ENCODE data around the gene NPAS3. TPM values are rescaled to one million over a fixed set of nuclear protein-coding genes. Genes with fewer than 3 reads are reported as not detected.

NPAS3 gene
- total RNA-seq, 1 donor from 2014 or later: 4.9 TPM

- intact Hi-C loops (cut with DNase I): no loop called here
- no peak for DNase-seq (ENCODE audit: low spot score)
Measured at GRCh38 chr14:33126433-33126832, 187.8 kb downstream of the NPAS3 start.

- intact Hi-C loops (cut with DNase I): no loop called here
- no peak for DNase-seq (ENCODE audit: low spot score)
Measured at GRCh38 chr14:33127531-33127930, 188.9 kb downstream of the NPAS3 start.

- intact Hi-C loops (cut with DNase I): no loop called here
- DNase-seq (ENCODE audit: low spot score): no peak
Measured at GRCh38 chr14:33131801-33132200, 193.1 kb downstream of the NPAS3 start.

- DNase-seq (ENCODE audit: low spot score): no peak
- intact Hi-C loops (cut with DNase I): no loop called here
Measured at GRCh38 chr14:33134162-33134561, 195.5 kb downstream of the NPAS3 start.

- intact Hi-C loops (cut with DNase I): no loop called here
- DNase-seq (ENCODE audit: low spot score): no peak
Measured at GRCh38 chr14:33134975-33135374, 196.3 kb downstream of the NPAS3 start.

GRCh38 chr14:33150666-33151428, 212.2 kb downstream of the NPAS3 start:
- DNase-seq (ENCODE audit: low spot score): no peak
- intact Hi-C loops (cut with DNase I): no loop called here

GRCh38 chr14:33163109-33163508, 224.4 kb downstream of the NPAS3 start:
- intact Hi-C loops (cut with DNase I): no loop called here
- no peak for DNase-seq (ENCODE audit: low spot score)

- no peak for DNase-seq (ENCODE audit: low spot score)
- intact Hi-C loops (cut with DNase I): no loop called here
Measured at GRCh38 chr14:33163600-33163999, 224.9 kb downstream of the NPAS3 start.

- no peak for DNase-seq (ENCODE audit: low spot score)
- intact Hi-C loops (cut with DNase I): no loop called here
Measured at GRCh38 chr14:33165144-33165925, 226.7 kb downstream of the NPAS3 start.

- intact Hi-C loops (cut with DNase I): no loop called here
- no peak for DNase-seq (ENCODE audit: low spot score)
Measured at GRCh38 chr14:33165926-33166289, 227.2 kb downstream of the NPAS3 start.

- no peak for DNase-seq (ENCODE audit: low spot score)
- intact Hi-C loops (cut with DNase I): no loop called here
Measured at GRCh38 chr14:33175951-33176350, 237.3 kb downstream of the NPAS3 start.

GRCh38 chr14:33184587-33184986, 245.9 kb downstream of the NPAS3 start:
- no peak for DNase-seq (ENCODE audit: low spot score)
- intact Hi-C loops (cut with DNase I): no loop called here

GRCh38 chr14:33186656-33187055, 248.0 kb downstream of the NPAS3 start:
- no peak for DNase-seq (ENCODE audit: low spot score)
- intact Hi-C loops (cut with DNase I): no loop called here

- DNase-seq (ENCODE audit: low spot score): no peak
- intact Hi-C loops (cut with DNase I): no loop called here
Measured at GRCh38 chr14:33188880-33189279, 250.2 kb downstream of the NPAS3 start.

- DNase-seq (ENCODE audit: low spot score): no peak
- intact Hi-C loops (cut with DNase I): no loop called here
Measured at GRCh38 chr14:33191855-33192254, 253.2 kb downstream of the NPAS3 start.

GRCh38 chr14:33194551-33194950, 255.9 kb downstream of the NPAS3 start:
- intact Hi-C loops (cut with DNase I): no loop called here

GRCh38 chr14:33198684-33199083, 260.0 kb downstream of the NPAS3 start:
- DNase-seq (ENCODE audit: low spot score): no peak
- intact Hi-C loops (cut with DNase I): no loop called here

More at GRCh38 chr14:33194551-33194950, 255.9 kb downstream of the NPAS3 start:
- DNase-seq (ENCODE audit: low spot score): no peak

GRCh38 chr14:33201116-33201515, 262.4 kb downstream of the NPAS3 start:
- intact Hi-C loops (cut with DNase I): no loop called here
- no peak for DNase-seq (ENCODE audit: low spot score)

GRCh38 chr14:33206981-33207380, 268.3 kb downstream of the NPAS3 start:
- no peak for DNase-seq (ENCODE audit: low spot score)
- intact Hi-C loops (cut with DNase I): no loop called here

- no peak for DNase-seq (ENCODE audit: low spot score)
- intact Hi-C loops (cut with DNase I): no loop called here
Measured at GRCh38 chr14:33207467-33208017, 268.9 kb downstream of the NPAS3 start.

- DNase-seq (ENCODE audit: low spot score): no peak
- intact Hi-C loops (cut with DNase I): no loop called here
Measured at GRCh38 chr14:33210311-33210710, 271.6 kb downstream of the NPAS3 start.
